ENCODE data around the gene PCDHGB6.
"Not testable (repeated sequence)": the region's sequence is repeated elsewhere in the genome, so short reads cannot be mapped to it uniquely, and the experiment has no call there.

The PCDHGB6 gene

DNA sequence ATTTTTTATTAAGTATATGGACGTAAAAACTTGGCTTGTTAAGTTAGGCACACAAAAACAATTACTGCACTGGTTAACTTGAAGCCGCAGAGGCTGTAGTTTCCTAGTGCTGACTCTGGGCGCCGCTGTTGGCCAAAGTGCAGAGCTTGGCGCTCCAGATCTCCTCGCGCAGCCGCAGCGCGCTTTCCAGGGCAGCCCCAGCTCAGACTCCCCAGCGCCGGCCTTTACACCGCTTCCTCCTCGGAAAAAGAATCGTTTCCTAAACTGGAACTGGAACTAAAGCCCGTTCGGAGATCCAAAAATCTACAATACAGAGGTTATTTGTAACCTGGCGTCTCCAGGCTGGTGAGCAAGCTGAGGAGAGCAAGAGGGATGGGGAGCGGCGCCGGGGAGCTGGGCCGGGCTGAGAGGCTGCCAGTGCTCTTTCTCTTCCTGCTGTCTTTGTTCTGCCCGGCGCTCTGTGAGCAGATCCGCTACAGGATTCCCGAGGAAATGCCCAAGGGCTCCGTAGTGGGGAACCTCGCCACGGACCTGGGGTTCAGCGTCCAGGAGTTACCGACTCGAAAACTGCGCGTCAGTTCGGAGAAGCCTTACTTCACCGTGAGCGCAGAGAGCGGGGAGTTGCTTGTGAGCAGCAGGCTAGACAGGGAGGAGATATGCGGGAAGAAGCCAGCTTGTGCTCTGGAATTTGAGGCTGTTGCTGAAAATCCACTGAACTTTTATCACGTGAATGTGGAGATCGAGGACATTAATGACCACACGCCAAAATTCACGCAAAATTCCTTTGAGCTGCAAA is 9.9 kb upstream of the PCDHGB6 start, which contains the start of gene PCDHGB5:
PCDHGB5 (plus strand) TSS at position 192 of the 796 bp plus-strand sequence; CDS start at position 373, 181 bp downstream.
- not testable (repeated sequence) for H3K79me1 ChIP-seq (ENCODE audit: low read length); H3K4me3 ChIP-seq (ENCODE audit: low read length); H3K23ac ChIP-seq (ENCODE audit: low read length); H2BK120ac ChIP-seq (ENCODE audit: low read depth, low read length); H4K8ac ChIP-seq (ENCODE audit: low read depth, low read length); H3K4me2 ChIP-seq (ENCODE audit: low read length); H3K27ac ChIP-seq (ENCODE audit: low read depth, low read length); H3K36me3 ChIP-seq (ENCODE audit: control insufficient read depth, insufficient read depth, low read length); H3K27me3 ChIP-seq (ENCODE audit: insufficient read depth, low read length, poor library complexity); H3K56ac ChIP-seq (ENCODE audit: low read length); H3K9ac ChIP-seq (ENCODE audit: low read length); H2BK5ac ChIP-seq (ENCODE audit: low read length); H2AK5ac ChIP-seq (ENCODE audit: low read length); H3K79me2 ChIP-seq (ENCODE audit: control insufficient read depth, insufficient read depth, low read length); H3K18ac ChIP-seq (ENCODE audit: low read length); H3K4ac ChIP-seq (ENCODE audit: low read depth, low read length); H3K4me1 ChIP-seq (ENCODE audit: control insufficient read depth, low read depth, low read length); DNase-seq; H4K5ac ChIP-seq (ENCODE audit: low read length); H2BK15ac ChIP-seq (replicated peaks; ENCODE audit: low read depth)
- 100% methylated on average over 1 of the region's 43 CpGs for WGBS (ENCODE audit: extremely low coverage, insufficient coverage, low lambda C conversion rate)

DNA sequence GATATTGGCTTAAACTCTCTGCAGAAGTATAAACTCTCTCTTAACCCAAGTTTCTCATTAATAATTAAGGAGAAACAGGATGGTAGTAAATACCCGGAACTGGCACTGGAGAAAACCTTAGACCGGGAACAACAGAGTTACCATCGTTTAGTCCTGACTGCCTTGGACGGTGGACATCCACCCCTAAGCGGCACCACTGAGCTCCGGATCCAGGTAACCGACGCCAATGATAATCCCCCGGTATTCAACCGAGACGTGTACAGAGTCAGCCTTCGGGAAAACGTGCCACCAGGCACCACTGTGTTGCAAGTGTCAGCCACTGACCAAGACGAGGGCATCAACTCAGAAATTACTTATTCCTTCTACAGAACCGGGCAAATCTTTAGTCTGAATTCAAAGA is 9.2 kb upstream of the PCDHGB6 start:
- no peaks in the 10 kb centered on the region for H3K4me1 ChIP-seq (ENCODE audit: control insufficient read depth, low read depth, low read length)
- DNase-seq: no peak
- H3K4me2 ChIP-seq (ENCODE audit: low read length): no peak overlapping the region
- H3K18ac ChIP-seq (ENCODE audit: low read length): no peak overlapping the region
- no peak overlapping the region for H4K5ac ChIP-seq (ENCODE audit: low read length)
- no peak overlapping the region for H3K4me3 ChIP-seq (ENCODE audit: low read length)
- H2BK15ac ChIP-seq (replicated peaks; ENCODE audit: low read depth): no peak overlapping the region
- H3K79me2 ChIP-seq (ENCODE audit: control insufficient read depth, insufficient read depth, low read length): no peaks in the 10 kb centered on the region
- no peak overlapping the region for H3K56ac ChIP-seq (ENCODE audit: low read length)
- no peak overlapping the region for H4K8ac ChIP-seq (ENCODE audit: low read depth, low read length)
- no peak overlapping the region for H3K4ac ChIP-seq (ENCODE audit: low read depth, low read length)
- H2BK120ac ChIP-seq (ENCODE audit: low read depth, low read length): no peak overlapping the region
- H3K36me3 ChIP-seq (ENCODE audit: control insufficient read depth, insufficient read depth, low read length): no peaks in the 10 kb centered on the region
- H3K23ac ChIP-seq (ENCODE audit: low read length): no peak overlapping the region
- no peaks in the 10 kb centered on the region for H3K79me1 ChIP-seq (ENCODE audit: low read length)
- no peak overlapping the region for H3K9ac ChIP-seq (ENCODE audit: low read length)
- H3K27me3 ChIP-seq (ENCODE audit: insufficient read depth, low read length, poor library complexity): no peaks in the 10 kb centered on the region
- H2BK5ac ChIP-seq (ENCODE audit: low read length): no peak overlapping the region
- H2AK5ac ChIP-seq (ENCODE audit: low read length): no peak overlapping the region
- no peak overlapping the region for H3K27ac ChIP-seq (ENCODE audit: low read depth, low read length)
- no CpG with 5 or more reads among the region's 15 CpGs for WGBS (ENCODE audit: extremely low coverage, insufficient coverage, low lambda C conversion rate)

DNA sequence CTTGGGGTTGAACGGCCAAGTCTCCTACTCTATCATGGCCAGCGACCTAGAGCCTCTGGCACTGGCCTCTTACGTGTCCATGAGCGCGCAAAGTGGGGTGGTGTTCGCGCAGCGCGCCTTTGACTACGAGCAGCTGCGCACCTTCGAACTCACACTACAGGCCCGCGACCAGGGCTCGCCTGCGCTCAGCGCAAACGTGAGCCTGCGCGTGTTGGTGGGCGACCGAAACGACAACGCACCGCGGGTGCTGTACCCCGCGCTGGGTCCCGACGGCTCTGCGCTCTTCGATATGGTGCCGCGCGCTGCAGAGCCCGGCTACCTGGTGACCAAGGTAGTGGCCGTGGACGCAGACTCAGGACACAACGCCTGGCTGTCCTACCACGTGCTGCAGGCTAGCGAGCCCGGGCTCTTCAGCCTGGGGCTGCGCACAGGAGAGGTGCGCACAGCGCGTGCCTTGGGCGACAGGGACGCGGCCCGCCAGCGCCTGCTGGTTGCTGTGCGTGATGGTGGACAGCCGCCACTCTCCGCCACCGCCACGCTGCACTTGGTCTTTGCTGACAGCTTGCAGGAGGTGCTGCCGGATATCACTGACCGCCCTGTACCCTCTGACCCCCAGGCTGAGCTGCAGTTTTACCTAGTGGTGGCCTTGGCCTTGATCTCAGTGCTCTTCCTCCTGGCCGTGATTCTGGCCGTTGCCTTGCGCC is 8.1 kb upstream of the PCDHGB6 start:
- H3K27ac ChIP-seq (ENCODE audit: low read depth, low read length): no peak overlapping the region
- no peak overlapping the region for H3K4ac ChIP-seq (ENCODE audit: low read depth, low read length)
- H3K56ac ChIP-seq (ENCODE audit: low read length): no peak overlapping the region
- H3K27me3 ChIP-seq (ENCODE audit: insufficient read depth, low read length, poor library complexity): no peaks in the 10 kb centered on the region
- no peak overlapping the region for H3K4me3 ChIP-seq (ENCODE audit: low read length)
- no peaks in the 10 kb centered on the region for H3K79me2 ChIP-seq (ENCODE audit: control insufficient read depth, insufficient read depth, low read length)
- H3K36me3 ChIP-seq (ENCODE audit: control insufficient read depth, insufficient read depth, low read length): no peaks in the 10 kb centered on the region
- H2AK5ac ChIP-seq (ENCODE audit: low read length): no peak overlapping the region
- no peaks in the 10 kb centered on the region for H3K79me1 ChIP-seq (ENCODE audit: low read length)
- H4K8ac ChIP-seq (ENCODE audit: low read depth, low read length): no peak overlapping the region
- H3K18ac ChIP-seq (ENCODE audit: low read length): no peak overlapping the region
- DNase-seq: no peak
- no peak overlapping the region for H4K5ac ChIP-seq (ENCODE audit: low read length)
- no peak overlapping the region for H2BK15ac ChIP-seq (replicated peaks; ENCODE audit: low read depth)
- WGBS (ENCODE audit: extremely low coverage, insufficient coverage, low lambda C conversion rate): no CpG with 5 or more reads among the region's 61 CpGs
- H3K9ac ChIP-seq (ENCODE audit: low read length): no peak overlapping the region
- no peak overlapping the region for H3K4me2 ChIP-seq (ENCODE audit: low read length)
- no peak overlapping the region for H2BK120ac ChIP-seq (ENCODE audit: low read depth, low read length)
- H2BK5ac ChIP-seq (ENCODE audit: low read length): no peak overlapping the region
- H3K4me1 ChIP-seq (ENCODE audit: control insufficient read depth, low read depth, low read length): no peaks in the 10 kb centered on the region
- H3K23ac ChIP-seq (ENCODE audit: low read length): no peak overlapping the region

DNA sequence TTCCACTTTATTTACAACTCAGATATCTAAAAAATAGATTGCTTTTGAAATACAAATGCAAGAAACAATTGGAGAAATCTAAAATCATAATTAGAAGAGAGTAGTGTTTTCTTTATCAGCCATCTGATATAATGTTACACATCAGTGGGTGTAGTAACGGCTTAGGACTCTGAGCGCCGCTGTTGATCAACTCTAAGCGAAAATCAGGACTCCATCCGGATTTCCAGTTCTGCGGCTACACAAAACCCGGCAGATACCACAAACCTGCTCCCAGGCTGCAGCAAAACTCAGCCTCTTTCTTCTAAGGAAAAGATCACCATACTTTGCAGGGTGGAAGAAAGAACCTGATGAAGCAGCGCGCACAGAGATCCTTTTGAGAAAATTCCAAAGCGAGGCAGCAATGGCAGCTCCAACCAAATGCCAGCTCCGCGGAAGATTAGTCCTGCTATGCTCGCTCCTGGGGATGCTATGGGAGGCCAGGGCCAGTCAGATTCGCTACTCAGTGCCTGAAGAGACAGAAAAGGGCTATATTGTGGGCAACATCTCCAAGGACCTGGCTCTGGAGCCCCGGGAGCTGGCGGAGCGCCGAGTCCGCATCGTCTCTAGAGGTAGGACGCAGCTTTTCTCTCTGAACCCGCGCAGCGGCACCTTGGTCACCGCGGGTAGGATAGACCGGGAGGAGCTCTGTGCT is 5.1 kb upstream of the PCDHGB6 start, which contains the start of gene PCDHGA9:
PCDHGA9 (plus strand) TSS at position 226 of the 691 bp plus-strand sequence; CDS start at position 401, 175 bp downstream.
- no peak within 1 kb of the TSS for H3K18ac ChIP-seq (ENCODE audit: low read length)
- H4K5ac ChIP-seq (ENCODE audit: low read length): no peak within 1 kb of the TSS
- no peak within 1 kb of the TSS for H3K4me3 ChIP-seq (ENCODE audit: low read length)
- H3K36me3 ChIP-seq (ENCODE audit: control insufficient read depth, insufficient read depth, low read length): no peaks in the 10 kb centered on the region
- no peaks in the 10 kb centered on the region for H3K4me1 ChIP-seq (ENCODE audit: control insufficient read depth, low read depth, low read length)
- no peak within 1 kb of the TSS for H3K56ac ChIP-seq (ENCODE audit: low read length)
- H2BK120ac ChIP-seq (ENCODE audit: low read depth, low read length): no peak within 1 kb of the TSS
- no peak within 1 kb of the TSS for H3K23ac ChIP-seq (ENCODE audit: low read length)
- no peak within 1 kb of the TSS for H3K4ac ChIP-seq (ENCODE audit: low read depth, low read length)
- no peak within 1 kb of the TSS for H3K4me2 ChIP-seq (ENCODE audit: low read length)
- no peak within 1 kb of the TSS for H2BK15ac ChIP-seq (replicated peaks; ENCODE audit: low read depth)
- H3K79me2 ChIP-seq (ENCODE audit: control insufficient read depth, insufficient read depth, low read length): no peaks in the 10 kb centered on the region
- H2AK5ac ChIP-seq (ENCODE audit: low read length): no peak within 1 kb of the TSS
- H3K27ac ChIP-seq (ENCODE audit: low read depth, low read length): no peak within 1 kb of the TSS
- H3K79me1 ChIP-seq (ENCODE audit: low read length): no peaks in the 10 kb centered on the region
- no peak within 1 kb of the TSS for H4K8ac ChIP-seq (ENCODE audit: low read depth, low read length)
- DNase-seq: no peak
- H2BK5ac ChIP-seq (ENCODE audit: low read length): no peak within 1 kb of the TSS
- H3K9ac ChIP-seq (ENCODE audit: low read length): no peak within 1 kb of the TSS
- H3K27me3 ChIP-seq (ENCODE audit: insufficient read depth, low read length, poor library complexity): no peaks in the 10 kb centered on the region
- WGBS (ENCODE audit: extremely low coverage, insufficient coverage, low lambda C conversion rate): no CpG with 5 or more reads among the region's 27 CpGs

DNA sequence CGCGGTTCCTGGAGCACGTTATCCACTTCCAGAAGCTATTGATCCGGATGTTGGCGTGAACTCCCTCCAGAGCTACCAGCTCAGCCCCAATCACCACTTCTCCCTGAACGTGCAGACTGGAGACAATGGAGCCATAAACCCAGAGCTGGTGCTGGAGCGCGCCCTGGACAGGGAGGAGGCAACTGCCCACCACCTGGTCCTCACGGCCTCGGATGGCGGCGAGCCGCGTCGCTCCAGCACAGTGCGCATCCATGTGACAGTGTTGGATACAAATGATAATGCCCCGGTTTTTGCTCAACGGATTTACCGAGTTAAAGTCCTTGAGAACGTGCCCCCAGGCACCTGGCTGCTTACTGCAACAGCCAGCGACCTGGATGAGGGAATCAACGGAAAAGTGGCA is 4.4 kb upstream of the PCDHGB6 start:
- H3K4me2 ChIP-seq (ENCODE audit: low read length): no peak overlapping the region
- no peak overlapping the region for H3K23ac ChIP-seq (ENCODE audit: low read length)
- no peak overlapping the region for H2BK120ac ChIP-seq (ENCODE audit: low read depth, low read length)
- no peak overlapping the region for H2BK5ac ChIP-seq (ENCODE audit: low read length)
- no peak overlapping the region for H3K56ac ChIP-seq (ENCODE audit: low read length)
- DNase-seq: no peak
- no peaks in the 10 kb centered on the region for H3K79me2 ChIP-seq (ENCODE audit: control insufficient read depth, insufficient read depth, low read length)
- no CpG with 5 or more reads among the region's 22 CpGs for WGBS (ENCODE audit: extremely low coverage, insufficient coverage, low lambda C conversion rate)
- H3K36me3 ChIP-seq (ENCODE audit: control insufficient read depth, insufficient read depth, low read length): no peaks in the 10 kb centered on the region
- no peak overlapping the region for H3K27ac ChIP-seq (ENCODE audit: low read depth, low read length)
- H2AK5ac ChIP-seq (ENCODE audit: low read length): no peak overlapping the region
- no peak overlapping the region for H3K9ac ChIP-seq (ENCODE audit: low read length)
- no peak overlapping the region for H2BK15ac ChIP-seq (replicated peaks; ENCODE audit: low read depth)
- H3K79me1 ChIP-seq (ENCODE audit: low read length): no peaks in the 10 kb centered on the region
- no peak overlapping the region for H3K4me3 ChIP-seq (ENCODE audit: low read length)
- no peaks in the 10 kb centered on the region for H3K4me1 ChIP-seq (ENCODE audit: control insufficient read depth, low read depth, low read length)
- no peak overlapping the region for H4K5ac ChIP-seq (ENCODE audit: low read length)
- H3K18ac ChIP-seq (ENCODE audit: low read length): no peak overlapping the region
- H3K4ac ChIP-seq (ENCODE audit: low read depth, low read length): no peak overlapping the region
- H3K27me3 ChIP-seq (ENCODE audit: insufficient read depth, low read length, poor library complexity): no peaks in the 10 kb centered on the region
- H4K8ac ChIP-seq (ENCODE audit: low read depth, low read length): no peak overlapping the region

All from mesendoderm (in vitro differentiated cells).